Prostate gland (tissue), 2 donors: ENCODE data around the gene PLAA.

ENCODE experiments used
- POLR2A ChIP-seq: fragments of 450-650 bp; IDR thresholded peaks from one replicate; pipeline ENCODE4 v1.6.1; 2016; ENCODE audit warnings: antibody characterized with exemption, mild to moderate bottlenecking
- POLR2AphosphoS5 ChIP-seq: sonication (generic); formaldehyde crosslinking; IDR thresholded peaks from one replicate; pipeline ENCODE4 v1.6.1; 2017; ENCODE audit warnings: antibody characterized with exemption
- TF ChIP-seq, protein P1 (sequence below), 4 experiments: fragments of 200-600 bp in 2 of 4; fragments of 450-650 bp in 2 of 4; sonication (generic) in 2 of 4; IDR thresholded peaks; 1 replicate in 3 of 4; 2 replicates in 1 of 4; pipeline ENCODE4 v1.5.1; 2016 to 2019; ENCODE audit warnings: antibody characterized with exemption in 4 of 4, mild to moderate bottlenecking in 2 of 4, moderate library complexity in 2 of 4

DNA sequence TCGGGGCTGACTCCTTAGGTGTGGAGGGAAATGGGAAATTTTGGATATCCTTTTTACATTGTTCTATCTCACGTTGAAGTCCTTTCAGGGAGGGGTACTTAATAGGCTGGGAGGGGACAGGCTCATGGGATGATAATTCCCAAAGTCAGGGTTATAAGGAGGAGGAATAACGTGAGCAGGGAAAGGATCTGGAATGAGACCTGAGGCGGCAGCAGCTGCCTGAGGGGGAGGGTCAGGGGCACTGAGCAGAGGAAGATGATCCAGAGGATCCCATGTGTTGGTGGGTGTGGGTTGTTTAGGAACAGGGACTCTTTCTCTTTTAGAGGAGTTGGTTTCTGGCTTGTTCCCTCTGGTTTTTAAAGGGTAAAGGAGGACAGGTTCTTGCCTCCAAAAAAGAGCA, 27.9 kb upstream of the PLAA start:
- TF ChIP-seq, protein P1, sequence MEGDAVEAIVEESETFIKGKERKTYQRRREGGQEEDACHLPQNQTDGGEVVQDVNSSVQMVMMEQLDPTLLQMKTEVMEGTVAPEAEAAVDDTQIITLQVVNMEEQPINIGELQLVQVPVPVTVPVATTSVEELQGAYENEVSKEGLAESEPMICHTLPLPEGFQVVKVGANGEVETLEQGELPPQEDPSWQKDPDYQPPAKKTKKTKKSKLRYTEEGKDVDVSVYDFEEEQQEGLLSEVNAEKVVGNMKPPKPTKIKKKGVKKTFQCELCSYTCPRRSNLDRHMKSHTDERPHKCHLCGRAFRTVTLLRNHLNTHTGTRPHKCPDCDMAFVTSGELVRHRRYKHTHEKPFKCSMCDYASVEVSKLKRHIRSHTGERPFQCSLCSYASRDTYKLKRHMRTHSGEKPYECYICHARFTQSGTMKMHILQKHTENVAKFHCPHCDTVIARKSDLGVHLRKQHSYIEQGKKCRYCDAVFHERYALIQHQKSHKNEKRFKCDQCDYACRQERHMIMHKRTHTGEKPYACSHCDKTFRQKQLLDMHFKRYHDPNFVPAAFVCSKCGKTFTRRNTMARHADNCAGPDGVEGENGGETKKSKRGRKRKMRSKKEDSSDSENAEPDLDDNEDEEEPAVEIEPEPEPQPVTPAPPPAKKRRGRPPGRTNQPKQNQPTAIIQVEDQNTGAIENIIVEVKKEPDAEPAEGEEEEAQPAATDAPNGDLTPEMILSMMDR (IDR thresholded peaks at IDR 0.05): no peak
- no peak for TF ChIP-seq POLR2AphosphoS5
- TF ChIP-seq POLR2A: no peak
